CD4-positive, alpha-beta T cell (primary cell): Measurements from ENCODE around the gene NTM. TPM values are rescaled to one million over a fixed set of nuclear protein-coding genes. Genes with fewer than 3 reads are reported as not detected.

Experiments
- ATAC-seq: fragments of 200-7000 bp; cut with Tn5 transposase; one replicate; pipeline ENCODE4 v1.10.0; 2022; ENCODE audit warnings: mild to moderate bottlenecking; ENCODE audit not compliant: poor library complexity
- CTCF ChIA-PET: fragments of 350-600 bp; sonication (Branson Sonifier 250); formaldehyde crosslinking; loops from one replicate; lab custom pipeline; 2021; ENCODE audit warnings: antibody characterized with exemption, inconsistent platforms; lab: Charles Lee
- POLR2A ChIA-PET: fragments of 350-600 bp; sonication (Branson Sonifier 250); formaldehyde crosslinking; loops from one replicate; lab custom pipeline; 2021; ENCODE audit warnings: antibody characterized with exemption, inconsistent platforms; lab: Charles Lee
- DNase-seq, 14 experiments: peaks; one replicate each; pipeline ENCODE4 v3.0.0-alpha.2; 2013 to 2020; ENCODE audit warnings: mixed read lengths in 2 of 14
- H3K27ac ChIP-seq, 2 donors: one replicate each; pipeline versions ENCODE4 v1.5.1 to v1.7.0; 2013; ENCODE audit warnings: low read length in 2 of 2, low read depth in 1 of 2, mild to moderate bottlenecking in 1 of 2
- H3K27me3 ChIP-seq, 2 experiments: 1 replicate in 1 of 2; 2 replicates in 1 of 2; pipeline versions ENCODE4 v1.6.1 to v1.7.0; 2013; ENCODE audit warnings: low read length in 2 of 2, control low read depth in 1 of 2, mild to moderate bottlenecking in 1 of 2, moderate library complexity in 1 of 2; ENCODE audit not compliant: insufficient read depth in 2 of 2, control insufficient read depth in 1 of 2
- H3K36me3 ChIP-seq: one replicate; pipeline ENCODE4 v1.6.1; 2013; ENCODE audit warnings: low read length, control low read depth; ENCODE audit not compliant: insufficient read depth
- H3K4me1 ChIP-seq: one replicate; pipeline ENCODE4 v1.6.1; 2013; ENCODE audit warnings: low read length, control low read depth; ENCODE audit not compliant: insufficient read depth
- H3K4me3 ChIP-seq: one replicate; pipeline ENCODE4 v1.5.1; 2013; ENCODE audit warnings: mild to moderate bottlenecking, low read length, moderate library complexity
- H3K9me3 ChIP-seq, 2 experiments: 1 replicate in 1 of 2; 2 replicates in 1 of 2; pipeline versions ENCODE4 v1.6.1 to v1.7.0; 2013; ENCODE audit warnings: low read length in 2 of 2, mild to moderate bottlenecking in 2 of 2, control low read depth in 1 of 2, moderate library complexity in 1 of 2; ENCODE audit not compliant: control insufficient read depth in 1 of 2, insufficient read depth in 1 of 2
- H3K27ac Mint-ChIP-seq: one replicate; pipeline ENCODE4 v1.8.0; 2020; ENCODE audit warnings: mixed read lengths
- H3K27me3 Mint-ChIP-seq: one replicate; pipeline ENCODE4 v1.8.0; 2021; ENCODE audit warnings: mixed read lengths
- H3K36me3 Mint-ChIP-seq: one replicate; pipeline ENCODE4 v1.8.0; 2021; ENCODE audit warnings: low read depth, mixed read lengths
- H3K4me1 Mint-ChIP-seq: one replicate; pipeline ENCODE4 v1.8.0; 2021; ENCODE audit warnings: low read depth, mixed read lengths
- H3K4me3 Mint-ChIP-seq: one replicate; pipeline ENCODE4 v1.8.0; 2020; ENCODE audit warnings: mild to moderate bottlenecking, mixed read lengths
- H3K9me3 Mint-ChIP-seq: one replicate; pipeline ENCODE4 v1.8.0; 2020; ENCODE audit warnings: mixed read lengths
- intact Hi-C, 2 experiments: fragments of 100-400 bp; cut with DNase I in 1 of 2; cut with micrococcal nuclease in 1 of 2; formaldehyde crosslinking; loops; one replicate each; pipeline versions ENCODE4 v1.15.1 to v1.9.0; 2023 to 2025; cut with DNase I, micrococcal nuclease
- total RNA-seq, 174 experiments: library from RNA in 2 of 174; stranded (reverse) in 2 of 174; gene quantifications; one replicate each; pipeline ENCODE4 v1.2.3 and lab custom pipeline; 2021 to 2026
- TF ChIP-seq, protein P1 (sequence below): fragments of 200-600 bp; IDR thresholded peaks from one replicate; pipeline ENCODE4 v1.8.0; 2022; ENCODE audit warnings: antibody characterized with exemption, mild to moderate bottlenecking

NTM gene
- total RNA-seq, 2 experiments from 2014 or later: not detected

GRCh38 chr11:132245403-132246385 is 875.3 kb downstream of the NTM start:
- intact Hi-C loops: no loop called here
- Histone ChIP-seq H3K27ac (no peak overlapping the region), H3K4me3 (no peak overlapping the region), H3K4me1 (no peaks in the 10 kb centered on the region), H3K9me3 (peaks cover 0 to 25% of the 10 kb centered on the region in 2 experiments), H3K36me3 (no peaks in the 10 kb centered on the region), H3K27me3 (no peaks in the 10 kb centered on the region)
- no peaks in the 10 kb centered on the region for H3K9me3 Mint-ChIP-seq
- no peaks in the 10 kb centered on the region for H3K36me3 Mint-ChIP-seq
- no peak overlapping the region for H3K27ac Mint-ChIP-seq
- H3K4me1 Mint-ChIP-seq: no peaks in the 10 kb centered on the region
- no peaks in the 10 kb centered on the region for H3K27me3 Mint-ChIP-seq
- ChIA-PET CTCF (no interaction called here), POLR2A (no interaction called here)
- H3K4me3 Mint-ChIP-seq: no peak overlapping the region
- TF ChIP-seq, protein P1, sequence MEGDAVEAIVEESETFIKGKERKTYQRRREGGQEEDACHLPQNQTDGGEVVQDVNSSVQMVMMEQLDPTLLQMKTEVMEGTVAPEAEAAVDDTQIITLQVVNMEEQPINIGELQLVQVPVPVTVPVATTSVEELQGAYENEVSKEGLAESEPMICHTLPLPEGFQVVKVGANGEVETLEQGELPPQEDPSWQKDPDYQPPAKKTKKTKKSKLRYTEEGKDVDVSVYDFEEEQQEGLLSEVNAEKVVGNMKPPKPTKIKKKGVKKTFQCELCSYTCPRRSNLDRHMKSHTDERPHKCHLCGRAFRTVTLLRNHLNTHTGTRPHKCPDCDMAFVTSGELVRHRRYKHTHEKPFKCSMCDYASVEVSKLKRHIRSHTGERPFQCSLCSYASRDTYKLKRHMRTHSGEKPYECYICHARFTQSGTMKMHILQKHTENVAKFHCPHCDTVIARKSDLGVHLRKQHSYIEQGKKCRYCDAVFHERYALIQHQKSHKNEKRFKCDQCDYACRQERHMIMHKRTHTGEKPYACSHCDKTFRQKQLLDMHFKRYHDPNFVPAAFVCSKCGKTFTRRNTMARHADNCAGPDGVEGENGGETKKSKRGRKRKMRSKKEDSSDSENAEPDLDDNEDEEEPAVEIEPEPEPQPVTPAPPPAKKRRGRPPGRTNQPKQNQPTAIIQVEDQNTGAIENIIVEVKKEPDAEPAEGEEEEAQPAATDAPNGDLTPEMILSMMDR: no peak
- ATAC-seq: no peak
- DNase-seq: no peak

- Mint-ChIP-seq H3K27ac (no peak overlapping the region), H3K4me1 (no peaks in the 10 kb centered on the region), H3K9me3 (no peaks in the 10 kb centered on the region), H3K36me3 (no peaks in the 10 kb centered on the region), H3K4me3 (no peak overlapping the region), H3K27me3 (no peaks in the 10 kb centered on the region)
- Histone ChIP-seq H3K4me1 (no peaks in the 10 kb centered on the region), H3K27me3 (no peaks in the 10 kb centered on the region), H3K4me3 (no peak overlapping the region), H3K9me3 (peaks cover 0 to 24% of the 10 kb centered on the region in 2 experiments), H3K27ac (no peak overlapping the region), H3K36me3 (no peaks in the 10 kb centered on the region)
- ChIA-PET POLR2A (no interaction called here), CTCF (no interaction called here)
- intact Hi-C loops: no loop called here
- no peak for ATAC-seq
- no peak for DNase-seq
- TF ChIP-seq, protein P1: no peak
Observed at GRCh38 chr11:132248580-132248979, 878.2 kb downstream of the NTM start.

- TF ChIP-seq, protein P1: no peak
- ChIA-PET CTCF (no interaction called here), POLR2A (no interaction called here)
- no peak overlapping the region for H3K4me3 ChIP-seq
- no peaks in the 10 kb centered on the region for H3K4me1 ChIP-seq
- no peaks in the 10 kb centered on the region for H3K4me1 Mint-ChIP-seq
- H3K27ac ChIP-seq: no peak overlapping the region
- intact Hi-C loops: no loop called here
- H3K9me3 ChIP-seq: peaks cover 0 to 19% of the 10 kb centered on the region in 2 experiments
- no peak for DNase-seq
- no peak overlapping the region for H3K4me3 Mint-ChIP-seq
- H3K27ac Mint-ChIP-seq: no peak overlapping the region
- no peaks in the 10 kb centered on the region for H3K9me3 Mint-ChIP-seq
- H3K36me3 Mint-ChIP-seq: no peaks in the 10 kb centered on the region
- H3K27me3 ChIP-seq: no peaks in the 10 kb centered on the region
- no peaks in the 10 kb centered on the region for H3K27me3 Mint-ChIP-seq
- H3K36me3 ChIP-seq: no peaks in the 10 kb centered on the region
- ATAC-seq: no peak
Observed at GRCh38 chr11:132249256-132249655, 878.8 kb downstream of the NTM start.
